ENCODE results near the gene CPO. TPM values are rescaled to one million over a fixed set of nuclear protein-coding genes. Genes with fewer than 3 reads are reported as not detected.

Gene CPO
- total RNA-seq, 2 experiments from 2014 or later: not detected

GRCh38 chr2:206968134-206969086 is 29.1 kb downstream of the CPO start:
- no peaks in the 10 kb centered on the region for H3K9me3 ChIP-seq (ENCODE audit: low read length)
- H4K20me1 ChIP-seq (ENCODE audit: insufficient read depth, low read length): no peaks in the 10 kb centered on the region

GRCh38 chr2:206969192-206969591 is 29.9 kb downstream of the CPO start:
- Histone ChIP-seq H3K9me2 (ENCODE audit: insufficient read depth, low read length) (no peaks in the 10 kb centered on the region), H2AFZ (ENCODE audit: low read length) (no peak overlapping the region), H3K4me3 (ENCODE audit: low read depth, low read length, poor library complexity, severe bottlenecking) (no peak overlapping the region), H3K9me3 (ENCODE audit: low read length) (no peaks in the 10 kb centered on the region), H3K36me3 (ENCODE audit: insufficient read depth, low read length) (no peaks in the 10 kb centered on the region), H3K4me2 (ENCODE audit: low read length) (no peak overlapping the region), H4K20me1 (ENCODE audit: insufficient read depth, low read length) (no peaks in the 10 kb centered on the region), H3K27ac (ENCODE audit: low read depth, low read length, poor library complexity, severe bottlenecking) (no peak overlapping the region), H3K4me1 (ENCODE audit: insufficient read depth, low read length, poor library complexity, severe bottlenecking) (no peaks in the 10 kb centered on the region), H3K79me2 (ENCODE audit: insufficient read depth, low read depth, low read length) (no peaks in the 10 kb centered on the region)
- POLR2A ChIA-PET: interaction anchor here (0.6 to 1.1 kb wide), 2 partner anchors 9 to 662 kb away, joined by 3 to 5 read pairs; no protein-coding TSS in a partner anchor
- intact Hi-C loops (cut with micrococcal nuclease; ENCODE audit: unreplicated experiment): no loop called here
- TF ChIP-seq EZH2phosphoT487 (IDR thresholded peaks at IDR 0.05; ENCODE audit: borderline replicate concordance, low read depth, low read length) (no peak), CTCF (conservative IDR thresholded peaks at IDR 0.05; ENCODE audit: low read length) (no peak)
- CTCF ChIA-PET (ENCODE audit: unreplicated experiment): no interaction called here
- no TSS peak for BruUV-seq (replicated peaks)
- no peak for DNase-seq (ENCODE audit: low spot score)

More at GRCh38 chr2:206968134-206969086, 29.1 kb downstream of the CPO start:
- Histone ChIP-seq H3K9me2 (ENCODE audit: insufficient read depth, low read length) (no peaks in the 10 kb centered on the region), H3K27ac (ENCODE audit: low read depth, low read length, poor library complexity, severe bottlenecking) (no peak overlapping the region), H3K36me3 (ENCODE audit: insufficient read depth, low read length) (no peaks in the 10 kb centered on the region), H3K4me3 (ENCODE audit: low read depth, low read length, poor library complexity, severe bottlenecking) (no peak overlapping the region), H3K79me2 (ENCODE audit: insufficient read depth, low read depth, low read length) (no peaks in the 10 kb centered on the region), H3K4me2 (ENCODE audit: low read length) (no peak overlapping the region), H3K4me1 (ENCODE audit: insufficient read depth, low read length, poor library complexity, severe bottlenecking) (no peaks in the 10 kb centered on the region), H2AFZ (ENCODE audit: low read length) (no peak overlapping the region)
- no peak for DNase-seq (ENCODE audit: low spot score)
- BruUV-seq (replicated peaks): no TSS peak
- ChIA-PET POLR2A (interaction anchor here (0.6 kb wide), 1 partner anchor 662 kb away, joined by 5 read pairs; no protein-coding TSS in a partner anchor), CTCF (ENCODE audit: unreplicated experiment) (no interaction called here)
- no peak for TF ChIP-seq CTCF (conservative IDR thresholded peaks at IDR 0.05; ENCODE audit: low read length)
- TF ChIP-seq EZH2phosphoT487 (IDR thresholded peaks at IDR 0.05; ENCODE audit: borderline replicate concordance, low read depth, low read length): no peak
- intact Hi-C loops (cut with micrococcal nuclease; ENCODE audit: unreplicated experiment): no loop called here
